ENCODE measurements around the gene RNF115. TPM values are rescaled to one million over a fixed set of nuclear protein-coding genes. Genes with fewer than 3 reads are reported as not detected.
A peak's percentile ranks its signal among the peaks of the same experiment; 100 is the strongest.
"Not testable (repeated sequence)": the region's sequence is repeated elsewhere in the genome, so short reads cannot be mapped to it uniquely, and the experiment has no call there.

RNF115 gene
- total RNA-seq, 1 experiment from 2014 or later: 6.3 TPM

DNA sequence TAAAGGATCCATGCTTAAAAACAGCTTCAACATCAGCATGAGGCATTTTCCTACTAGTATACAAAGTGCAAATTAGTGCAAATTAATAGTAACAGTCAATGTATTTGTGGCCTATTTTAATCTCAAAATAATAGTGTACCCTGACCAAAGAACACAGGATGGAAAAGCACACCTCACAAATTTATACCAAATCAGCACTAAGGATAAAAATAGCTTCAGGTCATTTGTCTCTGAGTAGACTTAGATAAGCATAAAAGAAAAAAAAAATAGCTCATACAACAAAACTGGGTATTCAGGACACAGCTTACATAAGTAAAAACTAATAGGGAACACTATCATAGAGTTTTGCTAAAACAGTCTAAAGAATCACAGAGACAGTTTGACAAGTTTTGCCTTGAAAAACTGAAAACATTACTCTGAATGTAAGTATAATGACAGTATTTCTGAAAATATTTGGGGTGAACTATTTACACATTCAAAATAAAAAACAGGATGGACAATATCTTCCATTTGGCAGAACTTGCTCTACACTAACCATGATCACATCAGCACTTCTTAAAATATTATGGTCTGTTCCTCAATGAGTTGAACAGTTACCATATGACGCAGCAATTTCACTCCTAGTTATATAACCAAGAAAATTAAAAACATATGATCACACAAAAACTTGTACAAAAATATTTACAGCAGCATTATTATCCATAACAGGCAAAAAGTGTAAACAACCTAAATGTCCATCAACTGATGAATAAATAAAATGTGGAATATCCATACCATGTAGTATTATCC is 46.3 kb downstream of the RNF115 start:
- DNase-seq (ENCODE audit: low spot score): no peak

DNA sequence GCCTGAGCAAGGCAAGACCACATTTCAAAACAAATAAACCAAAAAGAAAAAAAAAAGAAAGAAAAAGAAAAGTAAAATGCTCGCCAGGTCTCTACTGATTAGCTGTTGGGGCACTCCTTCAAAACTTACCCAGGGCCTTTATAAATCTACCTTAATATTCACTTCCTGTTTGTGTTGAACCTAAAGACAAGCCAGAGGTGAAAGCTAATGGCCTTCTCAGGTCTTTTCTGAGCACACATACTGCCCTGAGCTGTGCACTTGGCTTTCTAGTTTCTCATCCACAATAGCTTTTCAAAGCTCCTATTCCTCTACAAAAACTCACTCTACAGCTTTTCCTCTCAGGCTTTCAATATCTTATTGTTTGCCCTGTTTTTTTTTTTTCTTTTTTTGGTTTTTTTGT is 50.5 kb downstream of the RNF115 start:
- DNase-seq (ENCODE audit: low spot score): no peak

DNA sequence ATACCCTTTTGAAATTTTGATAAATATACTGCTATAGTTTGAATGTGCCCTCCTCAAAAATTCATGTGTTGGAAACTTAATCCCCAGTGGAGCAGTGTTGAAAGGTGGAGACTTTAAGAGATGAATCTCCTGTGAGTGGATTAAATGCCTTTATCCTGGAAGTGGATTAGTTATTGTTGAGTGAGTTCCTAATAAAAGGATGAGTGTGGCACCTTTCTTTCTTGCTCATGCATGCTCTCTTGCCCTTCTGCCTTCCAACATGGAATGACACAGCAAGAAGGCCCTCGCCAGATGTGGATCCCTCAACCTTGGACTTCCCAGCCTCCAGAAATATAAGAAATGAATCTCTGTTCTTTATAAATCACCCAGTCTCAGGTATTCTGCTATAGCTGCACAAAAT is 52.8 kb downstream of the RNF115 start:
- DNase-seq (ENCODE audit: low spot score): no peak

DNA sequence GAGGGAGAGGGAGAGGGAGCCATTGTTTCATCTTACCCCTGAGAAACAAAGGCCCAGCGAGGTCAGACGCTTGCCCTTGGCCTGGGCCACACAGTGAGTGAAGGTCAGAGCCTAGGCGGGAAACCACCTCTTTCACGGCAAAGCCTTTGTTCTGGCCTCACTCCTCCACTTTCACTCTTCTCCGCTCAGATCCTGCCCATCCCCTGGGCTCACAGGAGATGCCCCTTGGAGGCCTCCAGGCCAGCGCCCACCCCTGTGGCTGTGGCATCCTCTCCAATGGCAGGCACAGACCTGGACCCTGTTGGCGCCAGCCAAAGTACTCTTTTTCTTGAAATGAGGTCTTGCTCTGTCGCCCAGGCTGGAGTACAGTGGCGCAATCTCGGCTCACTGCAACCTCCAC is 55.9 kb downstream of the RNF115 start:
- not testable (repeated sequence) for DNase-seq (ENCODE audit: low spot score)

DNA sequence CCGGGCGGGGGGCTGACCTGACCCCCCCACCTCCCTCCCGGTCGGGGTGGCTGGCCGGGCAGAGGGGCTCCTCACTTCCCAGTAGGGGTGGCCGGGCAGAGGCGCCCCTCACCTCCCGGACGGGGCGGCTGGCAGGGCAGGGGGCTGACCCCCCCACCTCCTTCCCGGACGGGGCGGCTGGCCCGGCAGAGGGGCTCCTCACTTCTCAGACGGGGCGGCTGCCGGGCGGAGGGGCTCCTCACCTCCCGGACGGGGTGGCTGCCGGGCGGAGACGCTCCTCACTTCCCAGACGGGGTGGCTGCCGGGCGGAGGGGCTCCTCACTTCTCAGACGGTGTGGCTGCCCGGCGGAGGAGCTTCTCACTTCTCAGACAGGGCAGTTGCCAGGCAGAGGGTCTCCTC is 57.0 kb downstream of the RNF115 start:
- not testable (repeated sequence) for DNase-seq (ENCODE audit: low spot score)

DNA sequence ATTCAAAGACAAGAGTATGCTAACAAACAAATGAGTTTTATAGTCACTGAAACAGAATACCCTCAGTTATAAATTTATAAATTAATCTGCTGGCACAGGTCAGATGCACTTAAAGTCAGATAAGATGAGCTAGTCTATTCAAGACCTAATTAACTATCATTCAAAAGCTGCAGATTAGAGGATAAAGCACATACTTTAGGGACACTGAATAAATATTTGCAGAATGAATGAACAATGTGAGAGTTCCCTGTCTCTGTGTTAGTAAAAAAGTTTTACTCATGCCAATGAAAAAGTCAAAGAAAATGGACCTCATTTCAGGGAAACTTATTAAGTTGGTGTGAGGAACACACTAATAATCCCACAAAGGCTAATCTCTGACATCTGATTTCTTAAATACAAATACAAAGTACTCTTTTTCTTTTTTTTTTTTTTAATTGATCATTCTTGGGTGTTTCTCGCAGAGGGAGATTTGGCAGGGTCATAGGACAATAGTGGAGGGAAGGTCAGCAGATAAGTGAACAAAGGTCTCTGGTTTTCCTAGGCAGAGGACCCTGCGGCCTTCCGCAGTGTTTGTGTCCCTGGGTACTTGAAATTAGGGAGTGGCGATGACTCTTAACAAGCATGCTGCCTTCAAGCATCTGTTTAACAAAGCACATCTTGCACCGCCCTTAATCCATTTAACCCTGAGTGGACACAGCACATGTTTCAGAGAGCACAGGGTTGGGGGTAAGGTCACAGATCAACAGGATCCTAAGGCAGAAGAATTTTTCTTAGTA is 58.1 kb downstream of the RNF115 start:
- DNase-seq (ENCODE audit: low spot score): not testable (repeated sequence)

DNA sequence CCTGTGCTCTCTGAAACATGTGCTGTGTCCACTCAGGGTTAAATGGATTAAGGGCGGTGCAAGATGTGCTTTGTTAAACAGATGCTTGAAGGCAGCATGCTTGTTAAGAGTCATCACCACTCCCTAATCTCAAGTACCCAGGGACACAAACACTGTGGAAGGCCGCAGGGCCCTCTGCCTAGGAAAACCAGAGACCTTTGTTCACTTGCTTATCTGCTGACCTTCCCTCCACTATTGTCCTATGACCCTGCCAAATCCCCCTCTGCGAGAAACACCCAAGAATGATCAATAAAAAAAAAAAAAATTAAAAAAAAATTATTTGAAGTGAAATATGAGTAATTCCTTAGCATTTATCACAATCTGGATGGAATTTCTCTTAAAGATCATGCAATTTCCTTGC is 58.8 kb downstream of the RNF115 start:
- DNase-seq (ENCODE audit: low spot score): not testable (repeated sequence)

DNA sequence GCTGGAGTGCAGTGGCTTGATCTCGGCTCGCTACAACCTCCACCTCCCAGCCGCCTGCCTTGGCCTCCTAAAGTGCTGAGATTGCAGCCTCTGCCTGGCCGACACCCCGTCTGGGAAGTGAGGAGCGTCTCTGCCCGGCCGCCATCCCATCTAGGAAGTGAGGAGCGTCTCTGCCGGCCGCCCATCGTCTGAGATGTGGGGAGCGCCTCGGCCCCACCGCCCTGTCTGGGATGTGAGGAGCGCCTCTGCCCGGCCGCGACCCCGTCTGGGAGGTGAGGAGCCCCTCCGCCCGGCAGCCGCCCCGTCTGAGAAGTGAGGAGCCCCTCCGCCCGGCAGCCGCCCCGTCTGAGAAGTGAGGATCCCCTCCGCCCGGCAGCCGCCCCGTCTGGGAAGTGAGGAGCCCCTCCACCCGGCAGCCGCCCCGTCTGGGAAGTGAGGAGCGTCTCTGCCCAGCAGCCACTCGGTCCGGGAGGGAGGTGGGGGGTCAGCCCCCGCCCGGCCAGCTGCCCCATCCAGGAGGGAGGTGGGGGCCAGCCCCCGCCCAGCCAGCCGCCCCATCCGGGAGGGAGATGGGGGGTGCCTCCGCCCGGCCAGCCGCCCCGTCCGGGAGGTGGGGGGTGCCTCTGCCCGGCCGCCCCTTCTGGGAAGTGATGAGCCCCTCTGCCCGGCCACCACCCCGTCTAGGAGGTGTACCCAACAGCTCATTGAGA is 59.5 kb downstream of the RNF115 start:
- DNase-seq (ENCODE audit: low spot score): not testable (repeated sequence)

DNA sequence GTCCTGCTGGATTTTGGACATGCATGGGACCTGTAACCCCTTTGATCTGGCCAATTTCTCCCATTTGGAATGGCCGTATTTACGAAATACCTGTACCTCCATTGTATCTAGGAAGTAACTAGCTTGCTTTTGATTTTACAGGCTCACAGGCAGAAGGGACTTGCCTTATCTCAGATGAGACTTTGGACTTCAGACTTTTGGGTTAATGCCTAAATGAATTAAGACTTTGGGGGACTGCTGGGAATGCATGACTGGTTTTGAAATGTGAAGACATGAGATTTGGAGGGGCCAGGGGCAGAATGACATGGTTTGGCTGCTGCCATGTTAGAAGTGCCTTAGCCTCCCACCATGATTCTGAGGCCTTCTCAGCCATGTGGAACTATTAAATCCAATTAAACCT is 61.9 kb downstream of the RNF115 start:
- not testable (repeated sequence) for DNase-seq (ENCODE audit: low spot score)

DNA sequence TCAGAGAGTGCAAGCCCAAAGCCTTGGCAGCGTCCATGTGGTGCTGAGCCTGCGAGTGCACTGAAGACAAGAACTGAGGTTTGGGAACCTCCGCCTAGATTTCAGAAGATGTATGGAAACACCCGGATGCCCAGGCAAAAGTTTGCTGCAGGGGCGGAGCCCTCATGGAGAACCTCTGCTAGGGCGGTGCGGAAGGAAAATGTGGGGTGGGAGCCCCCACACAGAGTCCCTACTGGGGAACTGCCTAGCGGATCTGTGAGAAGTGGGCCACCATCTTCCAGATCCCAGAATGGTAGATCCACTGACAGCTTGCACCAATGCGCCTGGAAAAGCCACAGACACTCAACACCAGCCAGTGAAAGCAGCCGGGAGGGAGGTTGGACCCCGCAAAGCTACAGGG is 62.4 kb downstream of the RNF115 start:
- not testable (repeated sequence) for DNase-seq (ENCODE audit: low spot score)

DNA sequence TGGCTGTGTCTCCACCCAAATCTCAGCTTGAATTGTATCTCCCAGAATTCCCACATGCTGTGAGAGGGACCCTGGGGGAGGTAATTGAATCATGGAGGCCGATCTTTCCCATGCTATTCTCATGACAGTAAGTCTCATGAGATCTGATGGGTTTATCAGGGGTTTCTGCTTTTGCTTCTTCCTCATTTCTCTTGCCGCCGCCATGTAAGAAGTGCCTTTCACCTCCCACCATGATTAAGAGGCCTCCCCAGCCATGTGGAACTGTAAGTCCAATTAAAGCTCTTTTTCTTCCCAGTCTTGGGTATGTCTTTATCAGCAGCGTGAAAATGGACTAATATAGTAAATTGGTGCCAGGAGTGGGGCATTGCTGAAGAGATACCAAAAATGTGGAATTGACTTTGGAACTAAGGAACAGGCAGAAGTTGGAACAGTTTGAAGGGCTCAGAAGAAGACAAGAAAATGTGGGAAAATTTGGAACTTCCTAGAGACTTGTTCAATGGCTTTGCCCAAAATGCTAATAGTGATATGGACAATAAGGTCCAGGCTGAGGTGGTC is 63.4 kb downstream of the RNF115 start:
- not testable (repeated sequence) for DNase-seq (ENCODE audit: low spot score)

DNA sequence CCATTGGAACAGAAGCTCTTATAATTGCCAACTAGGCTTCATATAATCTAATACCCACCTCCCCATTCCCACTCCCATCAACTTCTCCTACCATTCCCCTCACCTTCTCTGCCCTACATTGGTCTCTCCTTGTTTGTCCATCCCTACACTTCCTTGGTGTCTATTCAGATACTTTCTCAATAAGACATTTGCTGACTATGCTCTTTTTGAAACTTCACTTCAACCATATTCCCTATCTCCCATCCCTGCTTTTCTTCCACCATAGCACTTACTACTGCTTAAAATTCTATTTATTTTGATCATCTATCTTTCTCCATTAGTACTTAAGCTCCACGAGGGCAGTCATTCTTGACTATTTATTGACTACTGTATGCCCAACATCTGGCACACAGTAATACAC is 64.2 kb downstream of the RNF115 start:
- DNase-seq (ENCODE audit: low spot score): no peak

DNA sequence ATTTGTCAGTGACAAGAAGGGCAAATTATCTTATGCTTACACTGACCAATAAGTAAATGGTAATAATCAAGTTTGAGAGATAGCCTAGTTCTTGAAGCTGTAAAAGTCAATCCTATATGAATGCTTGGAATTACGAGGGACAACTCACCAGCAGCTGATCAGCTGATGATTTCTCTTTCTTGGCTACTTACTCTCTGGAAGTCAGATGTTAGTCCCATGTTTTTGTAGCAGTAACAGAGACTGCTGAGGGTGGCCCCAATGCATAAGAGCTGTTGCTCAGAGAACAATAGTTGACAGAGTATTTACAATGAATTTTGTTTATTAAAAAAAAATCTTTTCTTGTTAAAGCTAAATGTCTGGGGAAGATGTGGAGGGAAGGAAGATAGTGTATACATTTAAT is 65.3 kb downstream of the RNF115 start:
- DNase-seq (ENCODE audit: low spot score): no peak

DNA sequence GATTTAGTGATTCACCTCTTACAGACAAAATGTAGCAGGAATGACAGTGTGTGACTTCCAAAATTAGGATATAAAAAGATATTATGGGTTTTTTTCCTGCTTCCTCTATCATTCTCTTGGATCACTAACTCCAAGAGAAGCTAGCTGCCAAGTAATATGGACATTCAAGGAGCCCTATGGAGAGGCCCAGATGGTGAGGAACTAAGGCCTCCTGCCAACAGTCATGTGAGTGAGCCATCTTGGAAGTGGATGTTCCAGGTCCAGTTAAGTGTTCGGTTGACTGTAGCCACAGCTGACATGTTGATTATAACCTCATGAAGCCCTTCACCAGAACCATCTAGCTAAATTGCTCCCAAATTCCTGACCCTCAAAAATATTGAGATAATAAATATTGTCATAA is 65.8 kb downstream of the RNF115 start:
- DNase-seq (ENCODE audit: low spot score): no peak

DNA sequence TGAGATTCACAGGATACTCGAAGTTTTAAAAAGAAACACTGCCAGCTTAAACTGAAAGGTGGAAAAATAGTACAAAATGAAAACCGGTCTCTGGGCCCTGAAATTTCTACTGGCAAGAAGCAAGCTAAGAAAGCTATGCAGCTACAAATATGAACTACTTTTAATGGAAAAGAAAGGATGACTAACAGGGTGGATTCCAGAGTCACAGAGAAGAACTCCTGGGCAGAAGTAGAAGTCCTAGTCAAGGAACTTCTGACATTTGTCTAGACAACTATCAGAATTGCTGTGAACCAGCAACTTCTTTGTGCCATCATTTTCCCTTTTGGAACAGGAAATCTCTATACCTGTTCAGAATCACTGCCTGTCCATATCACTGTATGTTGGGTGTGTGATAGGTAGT is 66.5 kb downstream of the RNF115 start:
- DNase-seq (ENCODE audit: low spot score): no peak

DNA sequence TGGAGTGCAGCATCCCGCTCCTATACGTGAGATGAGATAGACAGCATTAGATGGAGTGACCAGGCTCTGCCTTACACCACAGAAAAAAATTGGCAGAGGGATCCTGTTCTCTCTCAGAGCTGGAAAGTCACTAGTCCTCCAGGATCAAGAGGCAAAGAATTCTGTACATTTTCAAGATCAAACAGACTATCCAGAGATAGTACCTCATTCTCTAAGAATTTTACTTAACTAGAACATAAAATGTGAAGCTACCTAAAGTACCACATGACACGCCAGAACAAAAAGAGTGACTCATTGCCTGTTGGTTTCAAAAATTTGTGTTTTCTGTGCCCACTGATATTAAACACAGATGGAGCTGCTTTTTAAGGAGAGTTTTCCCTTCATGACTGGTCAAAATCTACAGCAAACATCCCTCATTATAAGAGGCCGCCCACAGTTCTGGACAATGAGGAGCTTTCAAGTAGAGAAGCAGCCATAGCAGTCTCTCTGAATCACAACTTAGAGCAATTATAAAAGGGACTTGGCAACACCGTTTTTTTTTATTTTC is 72.3 kb downstream of the RNF115 start:
- DNase-seq (ENCODE audit: low spot score): peak; percentile 70

DNA sequence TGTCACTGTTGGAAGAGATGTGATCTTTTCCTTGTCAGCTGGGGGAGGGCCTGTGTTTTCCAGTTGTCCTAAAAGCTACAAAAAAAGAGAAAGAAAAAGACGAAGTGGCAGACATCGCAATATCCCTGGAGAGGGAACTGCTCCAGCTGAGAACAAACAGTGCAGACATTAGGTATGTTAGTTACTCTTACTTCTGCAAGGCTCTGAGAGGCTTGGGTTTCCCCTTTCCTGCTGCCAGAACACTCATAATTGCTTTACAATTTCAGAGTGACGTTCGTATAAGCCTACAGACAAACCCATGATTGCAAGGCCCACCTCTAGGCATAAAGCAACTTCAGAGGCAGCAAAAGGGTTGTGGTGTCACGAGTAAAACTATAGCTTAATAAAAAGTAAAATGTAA is 73.5 kb downstream of the RNF115 start:
- no peak for DNase-seq (ENCODE audit: low spot score)

DNA sequence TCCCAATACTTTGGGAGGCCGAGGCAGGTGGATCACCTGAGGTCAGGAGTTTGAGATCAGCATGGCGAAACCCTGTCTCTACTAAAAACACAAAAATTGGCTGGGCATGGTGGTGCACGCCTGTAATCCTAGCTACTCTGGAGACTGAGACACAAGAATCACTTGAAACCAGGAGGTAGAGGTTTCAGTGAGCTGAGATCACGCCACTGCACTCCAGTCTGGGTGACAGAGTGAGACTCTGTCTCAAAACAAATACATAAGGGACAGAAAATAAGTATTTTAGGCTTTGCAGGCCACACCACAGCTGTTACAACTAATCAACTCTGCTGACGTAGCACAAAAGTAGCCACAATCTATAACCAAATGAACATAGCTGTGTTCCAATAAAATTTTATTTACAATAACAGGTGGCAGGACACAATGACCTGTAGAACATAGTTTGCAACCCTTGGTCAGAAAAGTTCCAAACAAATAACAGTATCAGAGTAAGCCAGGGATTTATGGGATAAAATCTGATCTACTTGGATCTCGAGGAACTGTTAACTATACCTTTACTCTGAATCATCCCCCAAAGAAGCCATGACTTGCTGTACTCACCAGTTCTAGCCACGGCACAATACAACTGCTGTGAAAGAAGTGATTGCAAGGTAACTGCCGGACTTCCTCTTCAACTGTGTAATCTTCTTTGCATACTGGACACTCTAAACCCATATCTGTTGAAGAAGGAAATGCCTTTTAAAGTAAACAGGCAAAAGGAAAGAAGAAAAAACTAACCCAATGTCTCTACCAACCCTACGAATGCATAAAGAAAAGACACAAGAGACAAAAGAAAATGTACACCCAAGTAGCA is 76.3 kb downstream of the RNF115 start:
- no peak for DNase-seq (ENCODE audit: low spot score)

DNA sequence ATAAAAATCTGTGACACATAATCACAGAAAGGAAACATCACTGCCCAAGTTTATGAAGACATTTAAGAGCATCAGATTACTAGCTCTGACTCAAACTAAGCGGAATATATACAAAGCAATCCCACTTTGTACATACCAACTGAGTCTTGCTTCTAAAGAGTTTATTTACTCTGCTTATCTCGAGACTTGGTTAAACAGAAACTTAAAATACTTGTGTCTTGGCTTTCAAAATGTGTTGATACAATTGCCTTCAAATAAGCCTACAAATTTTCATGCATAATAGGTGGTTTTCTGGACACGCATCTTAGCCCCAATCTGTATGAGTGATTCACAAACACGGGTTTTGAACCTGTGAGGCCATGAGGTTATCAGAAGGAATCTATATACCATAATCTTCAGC is 83.6 kb downstream of the RNF115 start:
- DNase-seq (ENCODE audit: low spot score): peak; percentile 84

DNA sequence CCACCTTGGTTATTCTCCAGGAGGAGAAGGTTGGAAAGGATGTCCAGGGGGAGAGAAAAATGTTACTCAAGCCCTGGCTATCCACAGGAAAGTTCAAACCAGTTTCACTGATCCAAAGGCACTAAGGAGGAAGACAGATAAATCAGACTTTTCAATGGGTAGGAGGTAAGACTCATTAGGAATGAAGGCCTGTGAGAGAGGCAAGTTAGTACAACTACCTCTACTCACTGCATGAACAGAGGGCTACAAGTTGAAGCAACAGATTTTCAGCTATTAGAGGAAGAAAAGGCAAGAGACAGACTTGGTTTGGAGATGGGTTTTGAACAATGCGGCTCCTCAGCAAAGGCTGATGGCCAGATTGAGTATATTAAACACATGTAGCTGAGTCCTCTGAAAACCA is 87.7 kb downstream of the RNF115 start:
- no peak for DNase-seq (ENCODE audit: low spot score)

DNA sequence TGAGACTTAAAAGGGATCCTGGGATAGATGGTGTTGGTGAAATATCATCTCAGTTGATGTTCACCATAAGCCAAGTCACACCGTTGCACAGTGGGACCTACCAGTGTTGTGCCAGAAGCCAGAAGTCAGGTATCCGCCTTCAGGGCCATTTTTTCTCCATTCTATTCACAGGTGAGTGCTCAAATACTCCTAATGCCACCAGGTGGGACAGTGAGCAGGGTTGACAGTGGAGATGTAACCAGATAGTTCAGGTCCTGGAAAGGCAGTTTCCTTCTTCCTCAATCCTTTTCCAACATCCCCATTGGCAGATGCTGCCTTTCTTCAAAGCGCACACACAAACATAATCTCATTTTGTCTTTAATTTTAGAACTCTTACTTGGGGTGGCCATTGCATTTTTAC is 93.0 kb downstream of the RNF115 start:
- no peak for DNase-seq (ENCODE audit: low spot score)

All from H4 (cell line).